HG03432 (cell line): ENCODE results near the gene CPM.
A peak's percentile ranks its signal among the peaks of the same experiment; 100 is the strongest.

Experiments
- ATAC-seq: cut with Tn5 transposase; IDR thresholded peaks from one replicate; pipeline ENCODE4 v1.9.1; 2021; ENCODE audit warnings: mild to moderate bottlenecking, moderate library complexity; ENCODE audit not compliant: unreplicated experiment

Gene CPM

GRCh38 chr12:68910128-68910527 lies 22.8 kb downstream of the CPM start:
- no peak for ATAC-seq

- no peak for ATAC-seq
Measured at GRCh38 chr12:68908076-68908475, 24.9 kb downstream of the CPM start.

- no peak for ATAC-seq
Measured at GRCh38 chr12:68905733-68906132, 27.2 kb downstream of the CPM start.

- ATAC-seq: peak; percentile 68
Measured at GRCh38 chr12:68904351-68904962, 28.5 kb downstream of the CPM start.

- no peak for ATAC-seq
Measured at GRCh38 chr12:68903511-68903910, 29.5 kb downstream of the CPM start.

GRCh38 chr12:68901551-68901950 lies 31.4 kb downstream of the CPM start:
- no peak for ATAC-seq

GRCh38 chr12:68901145-68901544 lies 31.8 kb downstream of the CPM start:
- ATAC-seq: no peak

GRCh38 chr12:68900241-68900640 lies 32.7 kb downstream of the CPM start:
- ATAC-seq: no peak

- no peak for ATAC-seq
Measured at GRCh38 chr12:68899251-68899771, 33.7 kb downstream of the CPM start.

- ATAC-seq: peak; percentile 59
Measured at GRCh38 chr12:68896881-68897540, 36.0 kb downstream of the CPM start.

- no peak for ATAC-seq
Measured at GRCh38 chr12:68894276-68894855, 38.6 kb downstream of the CPM start.

GRCh38 chr12:68893741-68894140 lies 39.2 kb downstream of the CPM start:
- ATAC-seq: no peak

- ATAC-seq: no peak
Measured at GRCh38 chr12:68893201-68893600, 39.8 kb downstream of the CPM start.

- ATAC-seq: no peak
Measured at GRCh38 chr12:68891141-68891540, 41.8 kb downstream of the CPM start.

- ATAC-seq: no peak
Measured at GRCh38 chr12:68890701-68891113, 42.3 kb downstream of the CPM start.

GRCh38 chr12:68888243-68888642 lies 44.7 kb downstream of the CPM start:
- no peak for ATAC-seq

GRCh38 chr12:68887641-68888040 lies 45.3 kb downstream of the CPM start:
- no peak for ATAC-seq

GRCh38 chr12:68886636-68887572 lies 46.1 kb downstream of the CPM start:
- ATAC-seq: no peak

GRCh38 chr12:68885381-68885780 lies 47.6 kb downstream of the CPM start:
- no peak for ATAC-seq

GRCh38 chr12:68884251-68884650 lies 48.7 kb downstream of the CPM start:
- no peak for ATAC-seq

GRCh38 chr12:68883151-68883550 lies 49.8 kb downstream of the CPM start:
- ATAC-seq: no peak
